GM19238 (cell line): ENCODE results near the gene GID8.
"Not testable (repeated sequence)": the region's sequence is repeated elsewhere in the genome, so short reads cannot be mapped to it uniquely, and the experiment has no call there.

Experiments
- DNase-seq: peaks from one replicate; pipeline ENCODE4 v3.0.0; 2011; ENCODE audit warnings: low spot score; ENCODE audit not compliant: insufficient read length

Gene GID8

GRCh38 chr20:62921119-62921687 lies 16.7 kb upstream of the GID8 start:
- DNase-seq = no peak

- DNase-seq = no peak
Observed at GRCh38 chr20:62922451-62922921, 15.5 kb upstream of the GID8 start.

GRCh38 chr20:62923059-62923668 lies 14.8 kb upstream of the GID8 start:
- not testable (repeated sequence) for DNase-seq

- no peak for DNase-seq
Observed at GRCh38 chr20:62923669-62924441, 14.1 kb upstream of the GID8 start.

DNA sequence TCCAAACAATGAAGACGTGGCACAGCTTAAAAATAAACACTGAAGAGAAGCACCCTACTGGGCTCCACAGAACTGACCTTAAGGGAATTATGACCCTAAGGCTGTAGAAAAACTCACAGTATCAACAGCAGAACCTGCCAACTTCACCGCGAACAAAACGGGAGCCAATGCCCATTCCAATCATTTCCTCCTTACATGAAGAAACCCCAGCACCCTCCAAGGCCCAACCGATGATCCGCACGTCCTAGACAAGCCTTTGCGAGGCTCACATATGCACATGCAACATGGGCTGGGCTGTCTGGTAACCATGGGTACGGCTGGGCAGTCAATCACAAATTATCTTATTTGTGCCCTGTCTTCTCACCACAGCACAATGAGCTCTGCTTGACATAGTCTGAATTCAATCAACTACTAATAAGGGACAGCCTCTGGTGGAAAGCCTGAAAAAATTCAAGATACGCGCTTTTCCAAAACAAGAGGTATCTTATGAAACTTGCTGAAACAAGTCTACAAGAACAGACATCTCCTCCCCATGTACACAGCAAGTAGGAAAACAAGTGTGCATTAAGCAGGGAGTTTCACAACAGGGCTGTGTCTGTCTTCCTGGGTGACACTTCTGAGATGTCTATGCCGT lies 13.4 kb upstream of the GID8 start:
- no peak for DNase-seq

DNA sequence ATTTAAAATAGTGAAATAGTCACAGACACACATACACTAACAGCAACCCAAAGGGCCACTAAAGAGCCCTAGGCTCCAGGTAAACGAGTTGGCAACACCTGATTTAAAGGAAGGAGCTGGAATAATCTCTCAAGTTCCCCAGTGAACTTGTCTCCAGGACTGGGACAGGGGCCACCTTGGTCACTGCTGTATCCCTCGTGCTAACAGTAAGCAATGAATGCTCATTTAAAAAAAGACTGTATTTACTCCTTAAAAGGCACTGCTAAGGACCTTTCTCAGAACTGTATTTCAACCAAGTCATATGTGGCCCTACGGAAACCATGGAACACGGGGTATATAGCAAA lies 12.9 kb upstream of the GID8 start:
- DNase-seq = no peak

GRCh38 chr20:62925420-62926228 lies 12.3 kb upstream of the GID8 start:
- DNase-seq = peak; percentile 35

DNA sequence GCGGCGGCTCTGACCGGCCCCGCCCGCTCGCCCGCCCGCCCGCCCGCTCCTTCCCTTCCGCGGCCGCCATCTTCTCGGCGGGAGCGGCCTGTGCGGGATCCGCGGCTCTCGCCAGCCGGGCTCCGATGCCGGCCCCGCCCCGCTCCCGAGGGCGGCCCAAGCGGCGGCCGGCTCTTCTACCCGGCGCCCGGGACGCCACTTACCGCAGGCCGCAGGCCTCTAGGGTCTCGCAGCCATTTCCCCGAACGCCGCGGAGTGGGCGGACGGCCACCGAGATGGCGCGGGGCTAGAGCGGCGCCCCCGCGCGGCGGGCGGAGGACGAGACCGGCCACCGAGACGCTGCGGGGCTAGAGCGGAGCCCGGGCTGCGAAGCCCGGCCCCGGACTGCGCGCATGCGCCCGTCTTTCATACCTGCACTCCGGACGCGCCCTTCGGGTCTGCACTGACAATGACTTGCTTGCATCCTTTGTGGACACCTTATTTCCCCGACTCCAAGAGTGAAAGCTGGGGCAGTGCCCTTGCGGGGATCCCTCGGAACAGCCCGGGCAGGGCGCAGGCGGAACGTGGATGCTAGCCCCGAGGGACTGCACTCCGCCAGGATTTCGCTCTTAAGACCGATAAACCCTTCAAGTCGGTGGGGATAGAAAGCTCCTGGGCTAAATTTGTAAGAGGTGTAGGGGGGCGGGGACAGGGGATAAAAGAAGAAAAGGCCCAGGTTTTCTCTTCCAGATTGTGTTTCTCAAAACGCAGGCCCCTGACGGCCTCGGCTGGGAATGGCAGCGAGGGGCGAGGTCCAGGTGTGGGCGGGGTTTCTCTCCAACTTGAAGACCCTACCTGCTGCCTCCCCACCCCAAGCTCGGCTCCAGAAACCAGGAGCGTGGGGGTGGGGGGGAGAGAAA lies 11.5 kb upstream of the GID8 start, which contains the start of gene DIDO1:
DIDO1 (minus strand) TSS at position 277 of the 899 bp plus-strand sequence.
- peak; percentile 96 for DNase-seq

DNA sequence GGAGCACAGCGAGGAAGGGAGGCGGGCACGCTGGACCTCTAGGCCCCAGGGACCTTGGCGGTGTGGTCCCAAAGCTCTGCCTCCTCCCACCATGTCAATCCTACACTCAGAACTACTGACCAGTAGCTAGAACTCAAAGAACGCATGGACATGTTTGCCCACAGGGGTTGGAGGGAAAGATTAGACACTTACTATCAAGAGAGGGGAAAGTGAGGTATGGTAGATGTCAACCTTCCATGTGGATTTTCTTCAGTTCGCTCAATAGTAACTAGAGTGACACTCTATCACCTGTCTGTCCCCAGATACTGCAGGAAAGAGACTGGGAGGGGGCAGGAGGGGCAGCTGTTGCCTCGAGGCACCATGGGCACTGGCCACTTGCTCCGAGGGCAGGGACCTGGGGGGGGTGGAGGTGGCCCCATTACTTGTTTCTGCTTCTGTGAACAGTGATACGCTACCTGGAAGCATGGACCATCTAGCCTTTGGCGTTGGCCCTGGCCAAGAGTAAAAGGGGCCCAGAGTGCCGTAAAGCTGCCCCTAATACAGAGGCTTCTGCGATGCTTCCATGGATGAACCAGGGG lies 10.7 kb upstream of the GID8 start:
- no peak for DNase-seq

DNA sequence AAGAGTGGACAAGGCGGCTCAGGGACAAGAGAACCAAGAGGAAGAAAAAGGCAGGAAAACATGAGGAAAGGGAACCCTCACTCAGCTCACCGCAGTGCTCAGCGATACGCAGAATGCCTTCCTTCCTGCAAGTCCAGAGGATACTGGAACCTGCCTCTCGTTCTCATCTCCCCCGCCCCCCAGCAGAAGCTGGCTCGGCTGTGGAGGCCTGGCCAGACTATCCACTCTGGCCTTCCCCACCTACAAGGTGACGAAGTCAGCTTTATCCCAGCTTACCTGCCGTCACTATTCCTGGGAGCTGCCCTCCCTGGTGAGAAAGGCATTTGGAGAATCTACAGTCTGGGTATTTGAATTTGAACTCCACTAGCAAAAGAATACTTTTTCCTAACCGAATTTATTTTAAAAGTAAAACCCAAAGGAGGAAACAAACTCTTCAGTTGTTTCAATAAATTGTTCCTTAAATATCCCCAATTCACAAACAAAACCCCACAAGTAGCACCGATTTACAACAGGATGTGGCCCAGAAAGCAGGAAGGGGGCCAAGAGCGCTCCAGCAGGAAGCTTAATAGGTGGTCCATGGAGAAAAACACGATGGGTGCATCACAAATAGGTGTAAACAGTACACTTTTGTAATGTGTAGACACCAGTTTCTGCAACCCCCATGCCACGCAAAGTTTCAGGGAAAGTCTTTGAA lies 9.6 kb upstream of the GID8 start:
- no peak for DNase-seq

DNA sequence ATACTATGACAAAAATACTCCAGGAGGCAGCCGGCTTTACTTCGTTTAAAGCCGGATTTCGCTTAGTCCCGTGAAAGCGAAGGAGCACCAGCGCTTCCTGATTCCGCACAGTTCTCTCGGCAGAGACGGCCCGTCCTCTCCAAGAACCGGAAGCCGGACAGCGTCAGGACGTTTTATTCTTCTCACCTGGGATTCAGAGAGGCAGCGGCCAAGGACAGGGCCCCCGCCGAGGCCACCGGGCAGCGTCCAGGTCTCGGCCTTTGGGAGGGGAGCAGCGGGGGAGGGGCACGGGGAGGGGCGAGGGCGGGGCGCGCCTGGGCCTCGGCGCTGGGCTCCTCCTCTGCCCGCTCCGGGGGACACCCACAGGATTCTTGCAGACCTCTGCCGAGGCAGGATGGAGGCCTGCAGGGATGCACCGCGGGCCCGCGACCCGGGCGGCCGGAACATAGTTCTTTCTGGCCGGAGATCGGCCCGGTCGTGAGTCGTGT lies 8.9 kb upstream of the GID8 start:
- DNase-seq = peak; percentile 84

GRCh38 chr20:62931464-62931863 lies 6.5 kb upstream of the GID8 start:
- no peak for DNase-seq

GRCh38 chr20:62933966-62934365 lies 4.0 kb upstream of the GID8 start:
- DNase-seq = no peak

GRCh38 chr20:62935204-62935967 lies 2.6 kb upstream of the GID8 start:
- DNase-seq = no peak

DNA sequence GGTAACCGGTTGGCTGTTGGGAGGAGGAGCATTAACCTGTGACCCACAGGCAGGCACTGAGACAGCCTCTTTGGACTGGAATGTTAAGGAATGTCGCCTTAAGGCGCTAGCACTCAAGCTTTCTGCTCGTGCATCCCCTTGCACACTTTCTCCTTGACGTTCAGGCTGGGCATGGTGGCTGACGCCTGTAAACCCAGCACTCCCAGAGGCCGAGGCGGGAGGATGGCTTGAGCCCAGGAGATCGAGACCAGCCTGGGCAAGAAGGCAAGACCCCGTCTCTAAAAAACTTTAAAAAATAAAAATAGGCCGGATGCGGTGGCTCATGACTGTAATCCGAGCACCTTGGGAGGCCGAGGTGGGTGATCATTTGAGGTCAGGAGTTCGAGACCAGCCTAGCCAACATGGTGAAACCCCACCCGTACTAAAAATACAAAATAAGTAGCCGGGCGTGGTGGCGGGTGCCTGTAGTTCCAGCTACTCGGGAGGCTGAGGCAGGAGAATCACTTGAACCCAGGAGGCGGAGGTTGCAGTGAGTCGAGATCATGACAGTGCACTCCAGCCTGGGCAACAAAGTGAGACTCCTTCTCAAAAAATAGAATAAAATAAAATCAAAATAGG lies 1.9 kb upstream of the GID8 start:
- no peak for DNase-seq

DNA sequence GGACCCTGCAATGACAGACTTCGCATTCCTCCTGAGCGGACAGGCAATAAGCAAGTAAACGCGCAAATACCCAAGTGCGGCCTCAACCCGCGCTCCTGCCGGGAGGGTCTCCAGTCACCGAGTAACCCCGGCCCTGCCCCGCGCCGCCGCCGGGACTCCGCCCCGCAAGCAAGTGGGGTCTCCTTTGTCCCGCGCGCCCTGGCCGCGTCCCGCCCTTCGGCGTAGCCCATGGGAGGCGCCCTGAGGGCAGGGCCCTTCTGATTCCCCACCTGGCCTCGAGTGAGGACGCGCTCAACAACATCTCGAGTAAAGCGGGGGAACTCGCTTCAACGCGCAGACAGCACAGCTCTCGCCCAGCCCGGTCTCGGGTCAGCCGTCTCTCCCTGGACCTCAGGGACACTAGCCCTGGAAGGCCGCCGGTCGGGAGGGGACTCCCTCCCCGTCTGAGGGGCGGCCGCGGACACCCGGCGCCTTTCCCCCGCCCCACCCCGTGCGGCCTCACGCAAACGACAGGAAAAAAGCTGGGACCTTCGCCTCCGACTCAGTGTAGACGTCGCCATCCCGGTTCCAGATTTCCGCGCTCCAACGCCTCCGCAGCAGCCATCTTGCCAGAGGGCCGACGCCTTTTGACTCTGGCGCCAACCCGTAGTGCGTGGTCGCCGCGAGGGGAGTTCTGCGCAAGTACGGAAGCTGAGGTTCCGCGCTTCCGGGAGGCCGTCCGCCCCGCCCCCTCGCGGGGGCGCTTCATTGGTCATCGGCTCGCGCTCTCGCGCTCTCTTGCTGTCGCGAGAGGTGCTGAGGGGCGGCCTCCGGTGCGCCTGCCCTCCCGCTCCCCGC lies 461 bp upstream of the GID8 start:
- DNase-seq = peak; percentile 92

GRCh38 chr20:62940875-62941274 lies 2.9 kb downstream of the GID8 start:
- DNase-seq = no peak
